ENCODE measurements around the gene NFX1. TPM values are rescaled to one million over a fixed set of nuclear protein-coding genes. Genes with fewer than 3 reads are reported as not detected.

NFX1 gene
- total RNA-seq, 1 donor from 2014 or later: 34.1 TPM

- no peaks in the 10 kb centered on the region for H3K4me1 ChIP-seq
- H3K36me3 ChIP-seq: peaks cover 3 to 96% of the 10 kb centered on the region in 2 donors
These were observed 53.8 kb downstream of the NFX1 start for GRCh38 chr9:33344145-33344544.

DNA sequence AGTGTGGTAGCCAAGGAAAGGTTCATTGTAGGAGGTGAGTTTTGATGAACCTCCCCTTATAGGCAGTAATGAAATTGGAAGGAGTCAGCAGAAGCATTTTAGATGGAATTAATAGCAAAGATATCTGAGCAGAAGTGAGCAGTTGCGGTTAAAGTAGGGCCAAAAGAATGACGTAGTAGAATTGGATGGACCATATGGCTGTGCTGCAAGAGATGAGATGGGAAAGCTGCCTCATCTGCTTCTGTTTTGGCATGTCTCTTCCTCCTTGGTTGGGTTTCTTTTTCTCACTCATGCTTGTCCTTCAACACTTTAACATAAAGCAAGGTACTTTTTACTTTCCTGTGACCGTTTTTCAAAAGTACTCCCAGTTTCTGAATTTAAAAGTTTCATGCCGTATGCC, 56.2 kb downstream of the NFX1 start:
- Histone ChIP-seq H3K27ac (no peak overlapping the region), H3K4me3 (no peak overlapping the region), H3K4me1 (no peaks in the 10 kb centered on the region), H3K27me3 (no peaks in the 10 kb centered on the region), H3K36me3 (peaks cover 3 to 75% of the 10 kb centered on the region in 2 donors), H3K9me3 (no peaks in the 10 kb centered on the region)
- no peak for TF ChIP-seq POLR2A (IDR thresholded peaks at IDR 0.05)
- no peak for TF ChIP-seq POLR2AphosphoS5 (IDR thresholded peaks at IDR 0.05; ENCODE audit: insufficient read depth in 1 of 2, low read depth in 1 of 2)
- TF ChIP-seq, protein P1, sequence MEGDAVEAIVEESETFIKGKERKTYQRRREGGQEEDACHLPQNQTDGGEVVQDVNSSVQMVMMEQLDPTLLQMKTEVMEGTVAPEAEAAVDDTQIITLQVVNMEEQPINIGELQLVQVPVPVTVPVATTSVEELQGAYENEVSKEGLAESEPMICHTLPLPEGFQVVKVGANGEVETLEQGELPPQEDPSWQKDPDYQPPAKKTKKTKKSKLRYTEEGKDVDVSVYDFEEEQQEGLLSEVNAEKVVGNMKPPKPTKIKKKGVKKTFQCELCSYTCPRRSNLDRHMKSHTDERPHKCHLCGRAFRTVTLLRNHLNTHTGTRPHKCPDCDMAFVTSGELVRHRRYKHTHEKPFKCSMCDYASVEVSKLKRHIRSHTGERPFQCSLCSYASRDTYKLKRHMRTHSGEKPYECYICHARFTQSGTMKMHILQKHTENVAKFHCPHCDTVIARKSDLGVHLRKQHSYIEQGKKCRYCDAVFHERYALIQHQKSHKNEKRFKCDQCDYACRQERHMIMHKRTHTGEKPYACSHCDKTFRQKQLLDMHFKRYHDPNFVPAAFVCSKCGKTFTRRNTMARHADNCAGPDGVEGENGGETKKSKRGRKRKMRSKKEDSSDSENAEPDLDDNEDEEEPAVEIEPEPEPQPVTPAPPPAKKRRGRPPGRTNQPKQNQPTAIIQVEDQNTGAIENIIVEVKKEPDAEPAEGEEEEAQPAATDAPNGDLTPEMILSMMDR (IDR thresholded peaks at IDR 0.05): no peak
- intact Hi-C loops (cut with DNase I): no loop called here
- no peak for DNase-seq (ENCODE audit: extremely low spot score in 2 of 2)

More at GRCh38 chr9:33344145-33344544, 53.8 kb downstream of the NFX1 start:
- H3K9me3 ChIP-seq: peaks cover 5% of the 10 kb centered on the region
- intact Hi-C loops (cut with DNase I): no loop called here
- no peak overlapping the region for H3K4me3 ChIP-seq
- no peak overlapping the region for H3K27ac ChIP-seq
- no peaks in the 10 kb centered on the region for H3K27me3 ChIP-seq
- DNase-seq (ENCODE audit: extremely low spot score in 2 of 2): no peak
- TF ChIP-seq, protein P1 (IDR thresholded peaks at IDR 0.05): no peak
- TF ChIP-seq POLR2A (IDR thresholded peaks at IDR 0.05): no peak
- TF ChIP-seq POLR2AphosphoS5 (IDR thresholded peaks at IDR 0.05; ENCODE audit: insufficient read depth in 1 of 2, low read depth in 1 of 2): no peak

DNA sequence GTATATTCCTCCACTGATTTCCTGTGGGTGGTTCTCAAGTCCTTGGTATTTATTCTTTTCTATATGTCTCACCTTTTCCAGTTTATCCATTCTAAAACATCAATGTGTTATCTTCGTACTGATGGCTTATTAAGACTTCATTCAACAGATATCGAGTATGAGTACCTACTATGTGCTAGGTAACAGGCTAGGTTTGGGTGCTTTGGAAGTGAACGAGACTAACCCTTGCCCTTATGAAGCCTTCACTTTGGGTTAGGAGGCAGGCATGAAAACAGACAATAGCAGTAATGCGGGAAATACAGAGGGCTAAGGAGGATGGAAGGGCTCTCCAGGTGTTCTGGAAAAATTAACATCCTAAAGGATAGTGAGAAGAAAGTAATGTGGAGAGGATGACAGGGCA, 58.7 kb downstream of the NFX1 start:
- H3K36me3 ChIP-seq: peaks cover 3 to 51% of the 10 kb centered on the region in 2 donors
- no peak for TF ChIP-seq POLR2A (IDR thresholded peaks at IDR 0.05)
- TF ChIP-seq, protein P1 (IDR thresholded peaks at IDR 0.05): no peak
- TF ChIP-seq POLR2AphosphoS5 (IDR thresholded peaks at IDR 0.05; ENCODE audit: insufficient read depth in 1 of 2, low read depth in 1 of 2): no peak

DNA sequence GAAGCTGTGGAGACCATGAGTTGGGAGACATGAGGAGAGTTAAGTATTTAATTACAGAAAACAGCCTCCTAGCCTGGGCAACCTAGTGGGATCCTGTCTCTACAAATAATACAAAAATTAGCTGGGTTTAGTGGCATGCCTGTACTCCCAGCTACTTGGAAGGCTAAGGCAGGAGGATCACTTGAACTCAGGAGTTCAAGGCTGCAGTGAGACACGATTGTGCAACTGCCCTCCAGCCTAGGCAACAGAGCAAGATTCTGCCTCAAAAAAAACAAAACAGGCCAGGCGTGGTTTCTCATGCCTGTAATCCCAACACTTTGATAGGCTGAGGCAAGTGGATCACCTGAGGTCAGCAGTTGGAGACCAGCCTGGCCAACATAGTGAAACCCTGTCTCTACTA, 59.4 kb downstream of the NFX1 start:
- no peaks in the 10 kb centered on the region for H3K9me3 ChIP-seq
- no peak for DNase-seq (ENCODE audit: extremely low spot score in 2 of 2)
- H3K36me3 ChIP-seq: peaks cover 3 to 49% of the 10 kb centered on the region in 2 donors
- no peak overlapping the region for H3K4me3 ChIP-seq
- H3K4me1 ChIP-seq: no peaks in the 10 kb centered on the region
- H3K27me3 ChIP-seq: no peaks in the 10 kb centered on the region
- H3K27ac ChIP-seq: peak overlapping the region; percentile 7
- TF ChIP-seq, protein P1 (IDR thresholded peaks at IDR 0.05): no peak
- no peak for TF ChIP-seq POLR2A (IDR thresholded peaks at IDR 0.05)
- TF ChIP-seq POLR2AphosphoS5 (IDR thresholded peaks at IDR 0.05; ENCODE audit: insufficient read depth in 1 of 2, low read depth in 1 of 2): no peak
- intact Hi-C loops (cut with DNase I): no loop called here

More for the DNA sequence above, 58.7 kb downstream of the NFX1 start:
- intact Hi-C loops (cut with DNase I): no loop called here
- DNase-seq (ENCODE audit: extremely low spot score in 2 of 2): no peak
- Histone ChIP-seq H3K9me3 (no peaks in the 10 kb centered on the region), H3K4me1 (no peaks in the 10 kb centered on the region), H3K27me3 (no peaks in the 10 kb centered on the region), H3K4me3 (no peak overlapping the region), H3K27ac (no peak overlapping the region)

GRCh38 chr9:33350310-33350709, 60.0 kb downstream of the NFX1 start:
- H3K27ac ChIP-seq: peak overlapping the region; percentile 7
- intact Hi-C loops (cut with DNase I): no loop called here
- no peaks in the 10 kb centered on the region for H3K4me1 ChIP-seq
- H3K36me3 ChIP-seq: peaks cover 3 to 47% of the 10 kb centered on the region in 2 donors
- no peaks in the 10 kb centered on the region for H3K27me3 ChIP-seq
- H3K9me3 ChIP-seq: no peaks in the 10 kb centered on the region
- no peak for DNase-seq (ENCODE audit: extremely low spot score in 2 of 2)
- no peak for TF ChIP-seq POLR2AphosphoS5 (IDR thresholded peaks at IDR 0.05; ENCODE audit: insufficient read depth in 1 of 2, low read depth in 1 of 2)
- no peak for TF ChIP-seq POLR2A (IDR thresholded peaks at IDR 0.05)
- TF ChIP-seq, protein P1 (IDR thresholded peaks at IDR 0.05): no peak
- no peak overlapping the region for H3K4me3 ChIP-seq

Measured in vagina (tissue), 2 donors.